T-helper 2 cell treated with Interferon-gamma antibody and Interleukin-4, amounts not matched to agents 100 ng/mL and 5 ng/mL, for 36 hours (primary cell): ENCODE data around the gene LRRC56. TPM values are rescaled to one million over a fixed set of nuclear protein-coding genes. Genes with fewer than 3 reads are reported as not detected.

Experiments
- intact Hi-C: fragments of 100-400 bp; cut with micrococcal nuclease; formaldehyde crosslinking; loops from one replicate; pipeline ENCODE4 v1.15.1; 2023
- total RNA-seq: library from RNA; stranded (reverse); gene quantifications from 2 replicates; pipeline ENCODE4 v1.2.3, GENCODE V29; 2022

LRRC56 gene
- total RNA-seq, 1 donor from 2014 or later = 2.2 TPM

DNA sequence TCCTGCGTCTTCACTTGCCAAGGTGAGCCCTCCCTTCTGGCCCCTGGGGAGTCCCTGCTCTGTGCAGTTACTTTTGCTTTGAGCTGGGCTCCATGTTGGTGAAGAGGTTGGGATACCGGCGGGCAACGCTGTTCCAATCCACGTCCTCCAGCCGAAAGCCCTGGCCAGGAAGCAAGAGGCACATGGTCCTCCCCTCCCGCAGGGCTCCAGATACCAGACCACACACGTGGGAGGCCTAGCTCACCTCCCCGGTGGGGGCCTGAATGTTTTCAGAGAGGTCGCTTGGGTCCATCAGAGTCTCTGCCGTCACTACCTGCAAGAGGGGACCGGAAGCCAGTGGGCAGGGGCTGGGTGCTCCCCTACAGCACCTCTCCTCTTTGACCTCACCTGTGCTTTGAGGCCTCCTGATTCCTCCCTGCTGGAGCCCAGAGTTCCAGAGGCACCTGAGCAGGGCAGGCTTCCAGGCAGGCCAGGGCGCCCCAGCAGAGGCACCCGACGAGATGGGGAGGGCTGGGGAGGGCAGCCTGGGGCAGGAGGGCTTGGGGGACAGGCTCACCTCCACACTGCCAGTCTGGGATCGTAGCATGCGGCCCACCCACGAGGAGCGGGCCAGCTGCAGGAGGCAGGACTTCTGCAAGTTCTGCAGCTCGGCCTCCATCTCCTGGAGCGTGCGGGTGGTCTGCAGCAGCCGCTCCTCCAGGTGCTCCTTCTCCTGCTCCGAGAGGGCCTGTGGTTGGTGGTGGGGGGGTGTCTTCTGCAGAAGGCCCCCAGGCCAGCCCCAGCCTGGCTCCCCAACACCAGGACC is 20.2 kb downstream of the LRRC56 start:
- intact Hi-C loops = no loop called here

DNA sequence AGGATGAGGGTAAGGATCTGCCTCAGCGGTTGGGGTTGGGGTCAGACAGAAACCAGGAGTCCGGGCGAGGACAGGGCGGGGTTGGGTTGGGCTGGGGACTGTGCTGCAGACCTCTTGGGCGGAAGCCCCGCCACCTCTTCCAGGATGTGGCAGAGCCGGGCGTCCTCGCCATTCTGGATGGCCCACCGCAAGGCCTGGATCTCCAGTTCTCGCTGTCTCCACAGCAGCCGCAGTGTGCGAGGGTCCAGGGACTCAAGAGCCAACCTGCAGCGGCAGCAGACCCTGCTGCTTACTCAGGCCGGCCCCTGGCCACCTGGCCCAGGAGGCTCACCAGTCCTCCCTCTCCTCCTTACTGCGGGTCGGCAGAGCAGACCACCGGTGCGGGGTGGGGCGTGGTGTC is 21.2 kb downstream of the LRRC56 start:
- intact Hi-C loops = no loop called here

DNA sequence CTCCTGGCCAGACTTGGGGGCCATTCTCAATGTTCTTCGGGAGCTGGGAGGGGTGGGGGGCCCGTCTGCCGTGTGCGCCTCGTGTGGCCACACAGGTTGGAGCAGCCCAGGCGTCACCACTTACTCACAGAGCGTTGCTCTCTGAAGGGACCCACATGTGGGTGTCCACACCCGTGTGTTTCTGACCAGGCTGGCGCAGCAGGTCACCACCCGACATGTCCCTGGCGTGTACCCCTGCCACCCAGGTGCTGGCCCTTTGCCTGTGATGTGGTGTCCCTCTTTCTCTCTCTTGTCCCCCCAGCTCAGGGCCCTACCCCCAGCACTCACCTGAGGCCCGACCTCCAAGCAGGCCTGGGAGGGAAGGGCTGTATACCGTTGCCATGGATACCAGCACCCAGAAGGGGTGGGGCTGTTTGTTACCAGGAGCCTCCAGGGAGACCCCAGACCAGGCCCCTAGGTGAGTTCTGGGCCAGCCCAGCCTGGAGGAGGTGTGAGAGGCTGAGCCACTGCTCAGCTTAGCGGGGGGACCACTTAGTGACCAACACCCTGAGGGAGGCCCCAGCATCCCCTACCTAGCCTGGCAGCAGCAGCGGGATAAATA is 21.8 kb downstream of the LRRC56 start:
- intact Hi-C loops = no loop called here

DNA sequence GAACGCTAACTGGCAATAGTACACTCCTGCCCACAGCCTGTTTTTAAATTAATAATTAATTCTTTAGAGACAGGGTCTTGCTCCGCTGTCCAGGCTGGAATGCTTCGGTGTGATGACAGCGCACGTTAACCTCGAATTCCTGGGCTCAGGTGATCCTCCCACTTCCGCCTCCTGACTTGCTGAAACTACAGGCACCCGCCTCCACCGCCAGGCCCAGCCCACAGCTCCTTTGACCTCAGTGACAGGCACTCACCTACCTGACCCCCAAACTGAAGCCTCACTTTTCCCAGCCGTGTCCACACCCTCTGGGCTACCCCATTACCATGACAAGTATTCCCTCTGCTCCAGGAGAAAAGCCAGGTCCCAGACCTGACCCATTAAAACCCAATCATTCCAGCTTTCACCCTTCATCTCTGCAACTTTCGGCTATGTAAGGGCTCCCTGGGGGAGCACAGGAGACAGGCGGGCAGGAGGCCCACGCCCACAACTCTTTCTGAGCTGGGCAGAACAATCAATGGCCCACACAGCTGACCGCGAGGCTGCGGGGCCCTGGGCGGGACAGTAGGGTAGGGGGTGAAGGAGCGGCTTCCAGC is 22.5 kb downstream of the LRRC56 start:
- intact Hi-C loops = loop anchor here (1.0 to 2.0 kb wide), 6 partner anchors 8 to 167 kb away; partner anchors contain the start of genes DEAF1 and TMEM80

DNA sequence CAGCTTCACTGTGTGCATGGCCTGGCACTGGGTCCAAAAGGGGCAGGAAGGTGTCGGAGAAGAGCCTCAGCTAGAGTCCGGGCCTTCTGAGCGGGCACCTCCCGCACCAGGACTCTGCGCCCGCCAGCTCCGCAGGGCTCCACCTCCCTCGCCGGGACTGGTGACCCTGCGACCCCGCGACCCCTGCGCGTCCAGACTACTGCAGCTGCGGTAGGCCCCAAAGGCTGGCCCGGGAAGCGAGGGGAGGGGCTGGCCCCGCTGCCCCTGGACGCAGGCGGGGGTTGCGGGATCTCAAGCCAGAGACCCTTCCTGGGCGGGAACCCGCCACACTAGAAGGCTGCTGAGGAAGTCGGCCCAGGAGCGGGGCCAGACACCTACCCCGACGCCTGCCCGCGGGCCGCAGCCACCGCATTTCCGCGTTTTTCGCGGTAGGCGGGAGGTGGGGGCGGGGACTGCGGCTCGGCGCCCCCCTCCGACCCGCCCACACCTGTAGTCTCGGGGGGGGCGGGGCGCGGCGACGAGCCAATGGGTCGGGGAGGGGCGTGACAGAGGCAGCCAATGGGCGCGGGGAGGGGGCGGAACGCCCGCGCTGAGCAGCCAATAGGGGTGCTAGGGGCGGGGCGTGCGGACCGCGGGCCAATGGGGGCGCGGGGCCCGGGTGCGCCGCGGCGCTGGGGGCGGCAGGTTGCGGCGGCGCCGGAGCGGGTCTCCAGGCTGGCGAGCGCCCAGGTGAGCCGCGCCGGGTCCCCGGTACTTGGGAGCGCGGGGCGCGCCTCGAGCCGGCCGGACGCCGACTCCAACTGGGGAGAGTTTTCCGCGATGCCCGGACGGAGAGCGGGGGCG is 23.2 kb downstream of the LRRC56 start, which contains the start of the genes LMNTD2 and RASSF7:
LMNTD2 (minus strand) TSS at position 434 of the 843 bp plus-strand sequence; CDS start at position 412, 22 bp downstream.
RASSF7 (plus strand) TSS at position 666 of the 843 bp plus-strand sequence. CDS start 799 bp downstream, outside the sequence.
- intact Hi-C loops = loop anchor here (1.0 to 2.0 kb wide), 6 partner anchors 8 to 166 kb away; partner anchors contain the start of genes DEAF1 and TMEM80

DNA sequence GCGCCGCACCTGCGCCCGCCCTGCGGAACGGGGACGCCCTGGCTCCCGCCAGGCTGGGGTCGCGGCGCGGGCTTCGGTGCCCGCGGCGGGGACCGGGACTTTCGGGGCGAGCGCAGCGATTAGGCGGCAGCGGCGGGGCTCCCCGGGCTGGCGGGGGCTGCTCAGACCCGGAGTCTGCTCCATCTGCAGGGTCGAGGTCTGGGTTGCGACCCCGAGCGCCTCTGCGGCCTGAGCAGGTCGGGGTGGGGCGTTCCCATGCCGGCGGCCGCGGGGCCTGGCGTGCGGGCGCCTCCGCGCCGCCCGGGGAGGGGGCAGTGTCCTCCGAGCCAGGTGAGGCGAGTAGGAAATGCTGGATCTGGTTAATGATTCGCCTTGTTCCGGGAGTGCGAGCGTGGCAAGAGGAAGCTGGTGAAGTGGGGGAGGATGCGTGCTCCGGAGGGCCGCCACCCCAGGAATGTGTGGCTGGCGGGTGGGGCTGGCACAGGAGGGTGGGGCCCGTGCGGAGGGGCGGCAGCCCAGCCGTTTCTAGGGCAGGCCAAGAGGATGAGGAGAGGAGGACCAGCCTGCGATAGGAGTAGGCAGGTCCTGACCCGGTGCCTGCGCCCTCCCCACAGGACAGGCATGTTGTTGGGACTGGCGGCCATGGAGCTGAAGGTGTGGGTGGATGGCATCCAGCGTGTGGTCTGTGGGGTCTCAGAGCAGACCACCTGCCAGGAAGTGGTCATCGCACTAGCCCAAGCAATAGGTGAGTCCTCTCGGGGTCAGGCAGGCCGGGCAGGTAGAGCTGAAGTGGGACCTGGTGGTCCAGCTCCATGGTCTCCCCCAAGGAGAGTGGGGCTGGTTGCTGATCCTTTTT is 24.0 kb downstream of the LRRC56 start:
- intact Hi-C loops = loop anchor here (2.0 kb wide), 4 partner anchors 13 to 165 kb away; partner anchors contain the start of genes DEAF1 and TMEM80

DNA sequence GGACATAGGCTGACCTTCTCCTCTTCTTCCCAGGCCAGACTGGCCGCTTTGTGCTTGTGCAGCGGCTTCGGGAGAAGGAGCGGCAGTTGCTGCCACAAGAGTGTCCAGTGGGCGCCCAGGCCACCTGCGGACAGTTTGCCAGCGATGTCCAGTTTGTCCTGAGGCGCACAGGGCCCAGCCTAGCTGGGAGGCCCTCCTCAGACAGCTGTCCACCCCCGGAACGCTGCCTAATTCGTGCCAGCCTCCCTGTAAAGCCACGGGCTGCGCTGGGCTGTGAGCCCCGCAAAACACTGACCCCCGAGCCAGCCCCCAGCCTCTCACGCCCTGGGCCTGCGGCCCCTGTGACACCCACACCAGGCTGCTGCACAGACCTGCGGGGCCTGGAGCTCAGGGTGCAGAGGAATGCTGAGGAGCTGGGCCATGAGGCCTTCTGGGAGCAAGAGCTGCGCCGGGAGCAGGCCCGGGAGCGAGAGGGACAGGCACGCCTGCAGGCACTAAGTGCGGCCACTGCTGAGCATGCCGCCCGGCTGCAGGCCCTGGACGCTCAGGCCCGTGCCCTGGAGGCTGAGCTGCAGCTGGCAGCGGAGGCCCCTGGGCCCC is 24.8 kb downstream of the LRRC56 start:
- intact Hi-C loops = no loop called here

DNA sequence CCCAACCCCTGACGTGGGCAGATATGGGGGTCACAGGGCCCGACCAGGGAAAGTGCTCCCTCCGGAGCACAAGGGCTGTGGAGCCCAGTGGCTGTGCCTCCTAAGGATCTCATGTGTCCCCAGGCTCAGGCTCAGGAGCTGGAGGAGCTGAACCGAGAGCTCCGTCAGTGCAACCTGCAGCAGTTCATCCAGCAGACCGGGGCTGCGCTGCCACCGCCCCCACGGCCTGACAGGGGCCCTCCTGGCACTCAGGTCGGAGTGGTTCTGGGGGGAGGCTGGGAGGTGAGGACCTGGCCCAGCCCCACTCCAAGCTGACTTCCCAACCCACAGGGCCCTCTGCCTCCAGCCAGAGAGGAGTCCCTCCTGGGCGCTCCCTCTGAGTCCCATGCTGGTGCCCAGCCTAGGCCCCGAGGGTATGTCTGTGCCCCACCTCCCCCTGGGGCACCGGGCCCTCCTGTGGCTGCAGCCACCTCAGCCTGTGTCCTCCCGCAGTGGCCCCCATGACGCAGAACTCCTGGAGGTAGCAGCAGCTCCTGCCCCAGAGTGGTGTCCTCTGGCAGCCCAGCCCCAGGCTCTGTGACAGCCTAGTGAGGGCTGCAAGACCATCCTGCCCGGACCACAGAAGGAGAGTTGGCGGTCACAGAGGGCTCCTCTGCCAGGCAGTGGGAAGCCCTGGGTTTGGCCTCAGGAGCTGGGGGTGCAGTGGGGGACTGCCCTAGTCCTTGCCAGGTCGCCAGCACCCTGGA is 25.9 kb downstream of the LRRC56 start:
- intact Hi-C loops = no loop called here

DNA sequence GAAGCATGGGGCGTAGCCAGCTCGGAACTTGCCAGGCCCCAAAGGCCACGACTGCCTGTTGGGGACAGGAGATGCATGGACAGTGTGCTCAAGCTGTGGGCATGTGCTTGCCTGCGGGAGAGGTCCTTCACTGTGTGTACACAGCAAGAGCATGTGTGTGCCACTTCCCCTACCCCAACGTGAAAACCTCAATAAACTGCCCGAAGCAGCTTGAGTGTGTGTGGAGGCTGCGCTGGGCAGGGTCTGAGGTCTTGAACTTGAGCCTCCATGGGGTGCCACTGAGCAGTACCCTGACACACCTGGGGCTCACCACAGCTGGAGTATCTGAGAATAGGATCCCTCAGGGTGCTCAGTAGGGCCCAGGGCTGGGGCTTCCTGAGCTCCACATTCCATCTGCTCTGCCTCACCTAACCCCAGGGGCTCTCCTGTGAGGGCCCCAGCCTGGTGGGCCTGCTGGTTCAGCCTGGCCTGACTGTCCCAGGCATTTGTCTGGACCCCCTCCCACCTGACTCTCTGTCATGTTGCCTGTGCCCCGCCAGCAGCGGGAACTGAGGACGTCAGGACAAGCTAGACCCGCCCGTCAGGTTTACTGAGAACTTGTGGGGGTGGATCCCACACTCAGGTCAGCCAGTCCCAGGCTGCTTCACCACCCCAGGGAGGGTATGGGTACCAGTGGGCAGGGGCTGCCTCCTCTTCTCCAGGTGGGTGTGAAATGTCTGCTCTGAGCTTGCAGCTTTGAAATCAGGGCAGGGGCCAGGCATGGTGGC is 26.7 kb downstream of the LRRC56 start:
- intact Hi-C loops = no loop called here

DNA sequence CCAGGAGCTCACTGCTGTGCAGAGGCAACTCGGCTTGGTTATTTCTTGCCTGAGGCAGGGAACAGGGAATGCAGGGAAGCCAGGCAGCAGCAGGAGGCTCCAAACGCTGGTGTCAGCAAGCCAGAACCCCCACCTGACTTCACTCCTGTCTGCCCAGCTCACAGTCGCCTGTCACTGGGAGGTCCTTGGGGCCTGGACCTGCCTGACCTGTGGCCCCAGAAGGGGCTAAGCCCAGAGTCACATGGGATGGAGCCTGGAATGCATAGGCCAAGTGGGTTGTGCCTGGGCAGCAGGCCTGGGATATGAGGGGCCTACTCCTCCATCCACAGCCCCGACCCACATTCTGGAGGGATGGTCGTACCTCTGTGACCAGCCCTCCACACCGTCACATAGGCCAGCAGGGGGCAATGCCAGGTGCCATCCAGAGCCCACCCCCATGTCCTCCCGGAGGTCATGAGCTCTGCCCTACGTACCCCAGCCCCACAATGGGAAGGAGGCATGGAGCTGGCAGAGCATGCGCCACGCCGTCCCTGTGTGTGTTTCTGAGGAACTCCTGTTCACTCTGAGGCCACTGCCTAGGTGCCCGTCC is 28.7 kb downstream of the LRRC56 start:
- intact Hi-C loops = no loop called here

DNA sequence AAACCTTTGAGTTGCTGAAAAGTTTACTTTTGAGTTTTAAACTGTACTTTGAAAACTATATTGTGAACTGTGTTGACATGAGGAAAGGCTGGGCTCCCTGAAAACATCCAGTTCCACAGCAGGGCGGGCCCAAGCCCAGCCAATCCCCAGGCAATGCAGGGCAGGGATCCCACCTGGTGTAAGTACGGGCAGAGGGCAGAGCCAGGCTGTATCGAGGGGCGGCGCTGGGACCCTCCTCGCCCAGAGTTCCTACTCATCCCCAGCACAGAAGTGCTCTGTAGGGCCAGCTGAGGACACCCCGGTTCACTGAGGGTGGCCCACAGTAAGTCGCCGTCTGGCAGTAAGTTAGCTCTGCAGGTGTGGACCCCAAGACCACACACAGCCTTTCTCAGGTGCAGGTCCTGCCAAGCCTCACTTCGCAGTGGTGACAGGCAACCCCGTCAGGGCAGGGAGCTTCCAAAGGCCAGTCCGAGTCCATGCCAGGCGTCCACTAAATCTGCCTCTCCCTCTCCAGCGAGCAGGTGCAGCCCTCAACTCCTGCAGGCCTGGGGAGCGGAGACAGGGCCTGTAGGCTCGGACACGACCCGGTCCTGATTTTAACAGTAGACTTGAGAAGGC is 29.8 kb downstream of the LRRC56 start:
- intact Hi-C loops = no loop called here

DNA sequence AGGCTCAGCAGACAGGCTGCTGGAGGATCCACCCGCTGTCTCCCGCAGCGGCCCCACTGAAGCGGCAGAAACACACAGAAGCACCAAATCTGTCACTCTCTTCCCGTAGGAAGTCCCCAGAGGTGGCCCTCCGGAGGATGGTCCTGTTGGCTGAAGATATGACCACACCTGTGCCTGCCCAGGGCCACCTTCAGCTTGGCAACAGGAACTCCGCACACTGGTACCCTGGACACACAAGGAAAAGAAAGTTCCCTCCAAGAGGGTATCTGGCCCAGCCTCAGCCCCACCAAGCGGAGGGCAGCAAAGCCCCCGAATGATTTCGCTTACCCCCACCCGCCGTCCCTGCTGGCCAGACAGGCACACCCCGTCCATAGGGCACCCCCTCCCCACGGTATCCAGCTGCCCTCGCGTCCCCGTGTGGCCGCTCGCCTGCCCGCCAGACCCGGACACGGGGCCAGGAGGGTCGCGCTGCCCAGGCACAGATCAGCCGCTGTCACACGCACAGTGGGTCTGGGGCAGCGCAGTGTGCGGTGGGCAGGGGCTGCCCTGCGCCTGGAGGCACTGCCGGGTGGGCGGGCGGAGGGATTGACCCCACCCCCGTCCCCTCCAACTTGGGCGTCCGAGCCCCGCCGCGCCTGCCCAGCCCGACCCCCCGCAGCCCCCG is 30.4 kb downstream of the LRRC56 start:
- intact Hi-C loops = loop anchor here (1.0 to 2.0 kb wide), 4 partner anchors 7 to 61 kb away; partner anchors contain the start of genes LMNTD2, LRRC56, RASSF7 and RNH1

DNA sequence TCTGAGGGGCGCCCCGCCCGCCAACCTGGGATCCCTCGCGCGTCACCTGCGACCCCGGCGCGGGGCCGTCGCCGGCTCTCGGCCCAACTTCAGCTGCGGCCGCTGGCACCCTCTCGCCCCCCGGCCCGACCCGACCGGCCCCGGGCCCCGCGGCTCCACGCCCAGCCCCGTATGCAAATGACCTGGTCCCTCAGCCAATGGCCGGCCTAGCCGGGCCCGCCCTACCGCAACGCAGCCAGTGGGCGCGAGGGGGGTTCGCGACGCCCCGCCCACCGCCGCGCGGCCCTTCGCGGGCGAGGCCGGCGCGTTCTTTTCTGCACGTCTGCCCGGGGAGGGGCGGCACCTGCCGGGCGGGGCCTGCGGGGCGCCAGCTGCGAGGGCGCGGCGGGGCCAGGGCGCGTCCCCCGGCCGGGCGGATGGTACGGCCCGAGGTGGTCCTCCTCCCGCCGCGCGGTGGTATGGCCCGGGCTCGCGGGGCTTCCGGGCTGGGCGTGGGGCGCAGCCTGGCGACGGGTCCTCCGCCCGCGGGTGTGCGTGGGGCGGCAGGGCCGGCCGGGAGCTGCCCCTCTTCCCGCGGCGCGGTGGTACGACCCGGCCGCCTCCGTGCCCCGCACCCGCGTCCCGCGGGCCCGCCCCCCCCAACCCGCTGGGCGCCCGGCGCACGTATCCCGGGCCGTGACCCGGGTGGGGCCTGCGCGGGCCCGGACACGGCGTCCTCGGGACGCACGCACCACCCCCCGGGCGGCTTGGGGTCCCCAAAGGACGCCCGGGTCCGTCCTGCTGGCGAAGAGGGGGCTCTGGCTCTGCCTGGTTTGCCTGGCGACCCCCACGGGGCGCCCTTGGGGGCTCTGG is 31.2 kb downstream of the LRRC56 start:
- intact Hi-C loops = loop anchor here (1.0 to 2.0 kb wide), 4 partner anchors 8 to 62 kb away; partner anchors contain the start of genes LMNTD2, LRRC56, RASSF7 and RNH1

DNA sequence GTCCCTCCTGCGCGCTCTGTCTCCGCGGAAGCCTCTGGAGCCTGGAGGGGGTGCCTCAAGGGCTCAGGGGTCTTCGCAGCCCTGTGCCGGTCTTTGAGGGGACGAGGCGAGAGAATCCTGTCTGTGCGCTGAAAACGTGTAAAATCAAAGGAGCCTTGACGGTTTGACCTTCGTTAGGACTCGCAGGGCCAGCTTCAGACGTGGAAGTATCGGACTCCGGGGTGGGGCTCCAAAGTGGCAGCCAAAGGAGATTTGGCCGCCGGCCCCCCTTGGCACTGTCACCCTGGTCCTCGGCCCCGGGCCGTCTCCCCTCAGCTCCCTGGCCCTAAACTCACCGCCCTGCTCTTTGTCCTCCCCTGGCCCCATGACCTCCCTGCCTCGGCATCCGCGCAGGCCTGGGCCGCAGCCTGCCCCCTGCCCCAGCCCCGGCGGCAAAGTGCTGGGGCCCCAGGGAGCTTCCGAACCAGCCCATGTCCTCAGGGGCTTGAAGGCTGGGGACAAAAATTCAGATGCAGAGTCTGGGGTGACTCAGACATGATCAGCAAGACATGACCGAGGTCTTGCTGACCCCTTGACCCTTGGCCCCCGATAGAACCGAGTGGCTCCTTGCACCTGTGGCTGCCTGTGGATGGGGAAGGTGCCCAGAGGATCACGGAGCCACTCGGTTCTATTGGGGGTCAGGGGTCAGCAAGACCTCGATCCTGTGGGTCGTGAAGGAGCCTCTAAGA is 32.0 kb downstream of the LRRC56 start:
- intact Hi-C loops = loop anchor here (2.0 kb wide), 2 partner anchors 33 to 63 kb away; partner anchors contain the start of genes LRRC56 and RNH1

DNA sequence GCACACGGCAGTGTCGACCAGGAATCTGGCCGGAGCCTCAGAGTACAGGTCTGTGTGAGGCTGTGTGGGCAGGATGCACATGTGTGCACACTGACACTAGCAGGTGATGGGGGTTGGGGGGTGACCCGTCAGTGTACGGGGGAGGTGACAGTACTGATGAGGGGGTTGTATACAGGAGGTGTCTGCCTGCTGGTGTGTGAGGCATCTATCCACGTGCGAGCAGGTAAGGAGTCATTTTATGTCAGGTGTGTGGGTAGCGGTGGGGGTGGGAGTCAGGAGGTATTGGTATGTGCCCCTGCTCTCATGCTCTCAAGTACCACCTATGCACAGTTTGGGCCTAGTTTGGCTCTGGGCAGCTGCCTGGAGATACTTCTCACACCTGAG is 34.5 kb downstream of the LRRC56 start:
- intact Hi-C loops = no loop called here
